Mesenchymal stem cell (in vitro differentiated cells and primary cell): ENCODE results near the gene TBC1D2.

Source experiments
- DNase-seq: peaks from one replicate; pipeline ENCODE4 v3.0.0-alpha.2; 2013
- H2AFZ ChIP-seq: one replicate; pipeline ENCODE4 v1.6.1; 2013; ENCODE audit warnings: low read depth, mild to moderate bottlenecking, control low read depth, inconsistent platforms, low read length, moderate library complexity
- H2AK5ac ChIP-seq: 2 replicates; pipeline ENCODE4 v1.6.1; 2013; ENCODE audit warnings: low read length, moderate library complexity, mild to moderate bottlenecking, inconsistent platforms; ENCODE audit not compliant: severe bottlenecking
- H2BK120ac ChIP-seq: one replicate; pipeline ENCODE4 v1.6.1; 2013; ENCODE audit warnings: low read depth, mild to moderate bottlenecking, inconsistent platforms, low read length, moderate library complexity
- H2BK12ac ChIP-seq, 2 experiments: one replicate each; pipeline ENCODE4 v1.6.1; 2013; ENCODE audit warnings: inconsistent platforms in 2 of 2, low read length in 2 of 2, mild to moderate bottlenecking in 2 of 2, moderate library complexity in 2 of 2, control low read depth in 1 of 2
- H2BK15ac ChIP-seq: one replicate; pipeline ENCODE4 v1.6.1; 2013; ENCODE audit warnings: mild to moderate bottlenecking, low read depth, inconsistent platforms; ENCODE audit not compliant: poor library complexity, severe bottlenecking
- H2BK5ac ChIP-seq: 2 replicates; pipeline ENCODE4 v1.6.1; 2013; ENCODE audit warnings: low read depth, mild to moderate bottlenecking, low read length, control low read depth, inconsistent platforms; ENCODE audit not compliant: poor library complexity, severe bottlenecking
- H3K14ac ChIP-seq, 2 experiments: one replicate each; pipeline ENCODE4 v1.6.1; 2013; ENCODE audit warnings: inconsistent platforms in 2 of 2, low read length in 2 of 2, control low read depth in 1 of 2, mild to moderate bottlenecking in 1 of 2, moderate library complexity in 1 of 2
- H3K18ac ChIP-seq, 2 experiments: one replicate each; pipeline ENCODE4 v1.6.1; 2013; ENCODE audit warnings: inconsistent platforms in 2 of 2, low read length in 2 of 2, control low read depth in 1 of 2, low read depth in 1 of 2, mild to moderate bottlenecking in 1 of 2
- H3K23ac ChIP-seq, 2 experiments: one replicate each; pipeline ENCODE4 v1.6.1; 2013; ENCODE audit warnings: inconsistent platforms in 2 of 2, low read length in 2 of 2, mild to moderate bottlenecking in 2 of 2, moderate library complexity in 2 of 2, control low read depth in 1 of 2
- H3K27ac ChIP-seq: 2 replicates; pipeline ENCODE4 v1.5.1; 2013; ENCODE audit warnings: mild to moderate bottlenecking, moderate library complexity, low read length, control low read depth, inconsistent platforms; ENCODE audit not compliant: poor library complexity, severe bottlenecking
- H3K27me3 ChIP-seq, 2 experiments: 2 replicates each; pipeline versions ENCODE4 v1.6.1 to v1.7.0; 2013; ENCODE audit warnings: low read length in 2 of 2, mild to moderate bottlenecking in 2 of 2, moderate library complexity in 2 of 2, control low read depth in 1 of 2, inconsistent platforms in 1 of 2; ENCODE audit not compliant: control insufficient read depth in 1 of 2, insufficient read depth in 1 of 2
- H3K36me3 ChIP-seq, 2 experiments: 2 replicates each; pipeline versions ENCODE4 v1.6.1 to v1.7.0; 2013; ENCODE audit warnings: low read length in 2 of 2, control low read depth in 1 of 2, inconsistent platforms in 1 of 2, low read depth in 1 of 2, mild to moderate bottlenecking in 1 of 2; ENCODE audit not compliant: insufficient read depth in 2 of 2, control insufficient read depth in 1 of 2
- H3K4ac ChIP-seq, 2 experiments: one replicate each; pipeline ENCODE4 v1.6.1; 2013; ENCODE audit warnings: inconsistent platforms in 2 of 2, low read length in 2 of 2, mild to moderate bottlenecking in 2 of 2, moderate library complexity in 2 of 2, control low read depth in 1 of 2, low read depth in 1 of 2
- H3K4me1 ChIP-seq: 2 replicates; pipeline ENCODE4 v1.6.1; 2013; ENCODE audit warnings: low read depth, low read length, control low read depth; ENCODE audit not compliant: control insufficient read depth, insufficient read depth
- H3K4me2 ChIP-seq: 2 replicates; pipeline ENCODE4 v1.6.1; 2013; ENCODE audit warnings: low read length, mild to moderate bottlenecking, inconsistent platforms; ENCODE audit not compliant: poor library complexity, severe bottlenecking
- H3K4me3 ChIP-seq, 2 experiments: 2 replicates each; pipeline versions ENCODE4 v1.5.1 to v1.7.0; 2013; ENCODE audit warnings: low read length in 2 of 2, mild to moderate bottlenecking in 2 of 2, control low read depth in 1 of 2, low read depth in 1 of 2; ENCODE audit not compliant: insufficient read depth in 1 of 2
- H3K79me1 ChIP-seq: replicated peaks from 2 replicates; pipeline ENCODE4 v1.6.1; 2013; ENCODE audit warnings: mild to moderate bottlenecking, control low read depth, low read length, inconsistent platforms; ENCODE audit not compliant: poor library complexity, severe bottlenecking
- H3K9ac ChIP-seq: 2 replicates; pipeline ENCODE4 v1.7.0; 2013; ENCODE audit warnings: mild to moderate bottlenecking, low read length, moderate library complexity
- H3K9me3 ChIP-seq: 2 replicates; pipeline ENCODE4 v1.7.0; 2013; ENCODE audit warnings: mild to moderate bottlenecking, low read length; ENCODE audit not compliant: control insufficient read depth
- H4K8ac ChIP-seq: one replicate; pipeline ENCODE4 v1.6.1; 2013; ENCODE audit warnings: inconsistent platforms, mild to moderate bottlenecking, low read length, moderate library complexity
- H4K91ac ChIP-seq: one replicate; pipeline ENCODE4 v1.6.1; 2013; ENCODE audit warnings: mild to moderate bottlenecking, low read length, inconsistent platforms
- WGBS: methylation state at CpG from one replicate; pipeline ENCODE4 v1.1.7; 2013; ENCODE audit warnings: mixed read lengths; 5-methylcytosine and 5-hydroxymethylcytosine counted together

Gene TBC1D2

DNA sequence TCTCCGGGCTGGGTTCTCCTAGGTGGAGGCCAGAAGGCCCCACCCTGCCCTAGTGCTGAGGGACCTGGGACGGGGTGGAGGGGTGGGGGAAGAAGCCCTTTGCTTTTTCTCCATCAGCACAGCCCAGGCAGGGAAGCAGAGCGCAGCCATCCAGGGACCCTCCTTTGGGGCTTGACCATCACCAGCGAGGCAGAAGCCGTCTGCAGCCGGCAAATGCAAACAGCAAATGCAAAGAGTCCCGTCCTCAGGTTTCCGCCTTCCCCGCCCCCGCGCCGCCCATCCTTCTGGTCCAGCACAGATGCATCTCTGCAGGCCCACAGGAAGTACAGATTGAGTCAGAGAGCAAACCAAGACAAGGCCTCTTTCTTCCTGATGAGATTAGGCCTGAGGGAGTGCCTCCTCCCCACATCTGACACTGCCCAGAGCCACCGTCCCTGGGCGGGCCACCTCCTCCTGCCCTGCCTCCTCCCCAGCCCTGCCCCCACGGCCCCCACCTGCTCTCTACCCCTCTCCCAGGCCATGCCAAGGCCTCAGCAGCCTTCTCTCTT is 86.4 kb downstream of the TBC1D2 start:
- WGBS = 11% methylated on average over 15 of the region's 15 CpGs

DNA sequence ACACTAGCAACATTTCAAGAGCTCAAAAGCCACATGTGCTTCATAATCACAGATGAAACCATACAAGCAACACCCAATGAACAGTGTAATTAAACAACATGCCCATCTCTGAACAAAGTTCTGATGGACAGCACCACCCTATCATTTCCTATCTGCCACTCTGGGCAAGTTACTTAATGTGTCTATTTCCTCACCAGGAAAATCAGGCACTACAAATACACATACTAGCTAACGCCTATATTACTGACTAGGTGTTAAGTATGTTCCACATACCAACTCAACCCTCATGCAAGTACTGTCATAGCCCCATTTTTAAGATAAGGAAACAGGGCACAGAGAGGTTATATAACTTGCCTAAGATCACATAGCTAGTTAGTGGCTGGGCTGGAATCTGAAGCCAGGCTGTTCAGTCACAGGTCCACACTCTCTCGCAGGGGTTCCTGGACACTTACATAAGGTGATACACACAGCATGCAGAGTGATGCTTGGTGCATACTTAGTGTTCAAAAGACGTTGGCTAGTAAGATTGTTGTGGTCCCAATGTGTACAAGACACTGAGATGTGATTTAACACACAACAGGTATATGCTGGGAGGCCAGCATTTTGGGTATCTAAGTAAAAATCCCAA is 87.2 kb downstream of the TBC1D2 start:
- no peak overlapping the region for H3K14ac ChIP-seq
- H2BK5ac ChIP-seq = no peak overlapping the region
- no peaks in the 10 kb centered on the region for H3K36me3 ChIP-seq
- H3K27me3 ChIP-seq = peaks cover 0 to 54% of the 10 kb centered on the region in 2 experiments
- H3K4me1 ChIP-seq = peaks cover 3% of the 10 kb centered on the region
- peak overlapping the region in 1 of 2 experiments; percentile 69 for H3K18ac ChIP-seq
- H2BK12ac ChIP-seq = no peak overlapping the region
- peak overlapping the region in 1 of 2 experiments; percentile 46 for H3K4ac ChIP-seq
- H2AFZ ChIP-seq = peak overlapping the region; percentile 11
- H3K4me2 ChIP-seq = no peak overlapping the region
- H2AK5ac ChIP-seq = no peak overlapping the region
- no peak overlapping the region for H2BK15ac ChIP-seq
- no peak overlapping the region for H2BK120ac ChIP-seq
- H4K91ac ChIP-seq = no peak overlapping the region
- no peak overlapping the region for H3K9ac ChIP-seq
- no peaks in the 10 kb centered on the region for H3K79me1 ChIP-seq
- H3K27ac ChIP-seq = no peak overlapping the region
- no peak overlapping the region for H3K23ac ChIP-seq
- WGBS = 74% methylated on average over 3 of the region's 3 CpGs
- no peak overlapping the region for H4K8ac ChIP-seq
- no peak for DNase-seq
- H3K9me3 ChIP-seq = no peaks in the 10 kb centered on the region
- H3K4me3 ChIP-seq = no peak overlapping the region

More for the DNA sequence above, 86.4 kb downstream of the TBC1D2 start:
- no peak overlapping the region for H3K14ac ChIP-seq
- no peak overlapping the region for H3K27ac ChIP-seq
- H3K23ac ChIP-seq = no peak overlapping the region
- H3K4ac ChIP-seq = no peak overlapping the region
- no peak overlapping the region for H3K4me3 ChIP-seq
- no peak overlapping the region for H3K4me2 ChIP-seq
- no peak overlapping the region for H2AK5ac ChIP-seq
- peak overlapping the region; percentile 69 to 72 for H3K18ac ChIP-seq
- DNase-seq = peak; percentile 26
- H2BK12ac ChIP-seq = no peak overlapping the region
- H4K8ac ChIP-seq = peak overlapping the region; percentile 67
- H3K79me1 ChIP-seq = no peaks in the 10 kb centered on the region
- no peak overlapping the region for H2BK15ac ChIP-seq
- peak overlapping the region; percentile 29 for H2AFZ ChIP-seq
- H3K9me3 ChIP-seq = no peaks in the 10 kb centered on the region
- H3K9ac ChIP-seq = no peak overlapping the region
- H4K91ac ChIP-seq = peak overlapping the region; percentile 9
- peaks cover 3% of the 10 kb centered on the region for H3K4me1 ChIP-seq
- H2BK5ac ChIP-seq = no peak overlapping the region
- peak overlapping the region; percentile 27 for H2BK120ac ChIP-seq
- H3K36me3 ChIP-seq = no peaks in the 10 kb centered on the region
- H3K27me3 ChIP-seq = peaks cover 0 to 58% of the 10 kb centered on the region in 2 experiments

GRCh38 chr9:98164912-98165311 is 90.5 kb downstream of the TBC1D2 start:
- no peaks in the 10 kb centered on the region for H3K9me3 ChIP-seq
- H3K27me3 ChIP-seq = peaks cover 0 to 42% of the 10 kb centered on the region in 2 experiments
- no peak overlapping the region for H2BK5ac ChIP-seq
- H4K8ac ChIP-seq = no peak overlapping the region
- H4K91ac ChIP-seq = no peak overlapping the region
- H2BK15ac ChIP-seq = no peak overlapping the region
- no peak overlapping the region for H2BK120ac ChIP-seq
- H3K9ac ChIP-seq = no peak overlapping the region
- H3K4me3 ChIP-seq = no peak overlapping the region
- H3K4me1 ChIP-seq = peaks cover 3% of the 10 kb centered on the region
- H3K23ac ChIP-seq = no peak overlapping the region
- 84% methylated on average over 7 of the region's 7 CpGs for WGBS
- H3K27ac ChIP-seq = no peak overlapping the region
- H3K18ac ChIP-seq = no peak overlapping the region
- H3K4ac ChIP-seq = no peak overlapping the region
- no peak overlapping the region for H2AK5ac ChIP-seq
- no peak for DNase-seq
- H3K36me3 ChIP-seq = no peaks in the 10 kb centered on the region
- no peak overlapping the region for H2BK12ac ChIP-seq
- H3K4me2 ChIP-seq = no peak overlapping the region
- H2AFZ ChIP-seq = no peak overlapping the region
- no peak overlapping the region for H3K14ac ChIP-seq
- no peaks in the 10 kb centered on the region for H3K79me1 ChIP-seq

DNA sequence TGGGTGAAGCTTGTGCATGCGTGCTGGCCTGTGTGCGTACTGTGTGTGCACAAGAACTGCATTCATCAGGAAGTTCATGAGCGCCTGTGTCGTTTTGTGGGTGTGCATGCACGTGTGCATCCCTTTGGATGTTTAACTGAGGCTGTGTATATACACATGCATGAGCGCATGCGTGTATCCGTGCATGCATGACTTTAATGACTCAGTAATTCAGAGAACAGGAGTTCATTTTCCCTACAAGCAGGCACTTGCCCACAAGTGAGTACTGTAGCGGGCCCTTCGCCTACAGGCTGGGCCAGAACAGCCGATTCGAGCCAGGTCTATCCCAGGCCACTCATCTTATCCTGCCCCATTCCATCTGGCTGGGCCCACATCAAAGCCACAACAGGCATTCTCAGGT is 92.8 kb downstream of the TBC1D2 start:
- Histone ChIP-seq H3K9ac (no peak overlapping the region), H2BK5ac (no peak overlapping the region), H3K79me1 (no peaks in the 10 kb centered on the region), H3K4me3 (no peak overlapping the region), H3K36me3 (no peaks in the 10 kb centered on the region), H3K9me3 (no peaks in the 10 kb centered on the region), H3K4ac (no peak overlapping the region), H3K4me1 (no peaks in the 10 kb centered on the region), H3K4me2 (no peak overlapping the region), H2BK15ac (no peak overlapping the region), H2BK12ac (no peak overlapping the region), H3K27ac (no peak overlapping the region), H3K27me3 (peaks cover under 1 to 41% of the 10 kb centered on the region in 2 experiments), H2AFZ (no peak overlapping the region), H4K8ac (no peak overlapping the region), H3K23ac (no peak overlapping the region), H2BK120ac (no peak overlapping the region), H4K91ac (peak overlapping the region; percentile 22), H2AK5ac (no peak overlapping the region), H3K18ac (no peak overlapping the region), H3K14ac (no peak overlapping the region)
- DNase-seq = no peak
- 97% methylated on average over 12 of the region's 12 CpGs for WGBS
